Hepatocyte (in vitro differentiated cells): ENCODE results near the gene INF2. TPM values are rescaled to one million over a fixed set of nuclear protein-coding genes. Genes with fewer than 3 reads are reported as not detected.

Experiments
- DNase-seq: peaks from one replicate; pipeline ENCODE4 v3.0.0-alpha.2; 2016; ENCODE audit warnings: low spot score
- H2AFZ ChIP-seq: fragments of 200-600 bp; sonication (generic); 2 replicates; pipeline ENCODE4 v1.6.0; 2016; ENCODE audit warnings: antibody characterized with exemption, mild to moderate bottlenecking
- H3K27ac ChIP-seq: fragments of 200-600 bp; sonication (generic); 2 replicates; pipeline ENCODE4 v1.5.1; 2016; ENCODE audit warnings: mild to moderate bottlenecking
- H3K27me3 ChIP-seq: fragments of 200-600 bp; sonication (generic); 2 replicates; pipeline ENCODE4 v1.6.1; 2016
- H3K36me3 ChIP-seq: fragments of 200-600 bp; sonication (generic); replicated peaks from 2 replicates; pipeline ENCODE4 v1.5.1; 2016; ENCODE audit warnings: low read depth; ENCODE audit not compliant: insufficient read depth
- H3K4me1 ChIP-seq: fragments of 200-600 bp; sonication (generic); 2 replicates; pipeline ENCODE4 v1.5.1; 2016; ENCODE audit warnings: mild to moderate bottlenecking, moderate library complexity; ENCODE audit not compliant: insufficient read depth
- H3K4me2 ChIP-seq: fragments of 200-600 bp; sonication (generic); 2 replicates; pipeline ENCODE4 v1.6.0; 2016
- H3K4me3 ChIP-seq: fragments of 200-600 bp; sonication (generic); 2 replicates; pipeline ENCODE4 v1.5.1; 2016; ENCODE audit warnings: mild to moderate bottlenecking
- H3K79me2 ChIP-seq: fragments of 200-600 bp; sonication (generic); 2 replicates; pipeline ENCODE4 v1.6.0; 2017; ENCODE audit warnings: mild to moderate bottlenecking
- H3K9me2 ChIP-seq: fragments of 200-600 bp; sonication (generic); replicated peaks from 2 replicates; pipeline ENCODE4 v1.6.0; 2017; ENCODE audit warnings: mild to moderate bottlenecking; ENCODE audit not compliant: insufficient read depth
- H3K9me3 ChIP-seq: fragments of 200-600 bp; sonication (generic); 2 replicates; pipeline ENCODE4 v1.5.1; 2016; ENCODE audit warnings: low read depth, mild to moderate bottlenecking
- H4K20me1 ChIP-seq: fragments of 200-600 bp; sonication (generic); 2 replicates; pipeline ENCODE4 v1.6.0; 2016; ENCODE audit warnings: mild to moderate bottlenecking; ENCODE audit not compliant: insufficient read depth, poor library complexity, severe bottlenecking
- CTCF ChIP-seq: fragments of 200-600 bp; sonication (generic); IDR thresholded peaks from 2 replicates; pipeline ENCODE4 v1.5.1; 2016; ENCODE audit warnings: antibody characterized with exemption, mild to moderate bottlenecking; ENCODE audit not compliant: poor library complexity
- EZH2 ChIP-seq: fragments of 200-600 bp; sonication (generic); IDR thresholded peaks from 2 replicates; pipeline ENCODE4 v1.6.1; 2016; ENCODE audit warnings: antibody characterized with exemption, mild to moderate bottlenecking, borderline replicate concordance
- EZH2phosphoT487 ChIP-seq: fragments of 200-600 bp; sonication (generic); IDR thresholded peaks from one replicate; pipeline ENCODE4 v1.6.1; 2018; ENCODE audit warnings: antibody characterized with exemption, mild to moderate bottlenecking, low read depth, moderate library complexity; ENCODE audit not compliant: unreplicated experiment, severe bottlenecking
- WGBS: methylation state at CpG from one replicate; pipeline ENCODE4 v1.1.6; 2016; ENCODE audit warnings: low lambda C conversion rate; ENCODE audit errors: missing lambda C conversion rate; 5-methylcytosine and 5-hydroxymethylcytosine counted together
- polyA plus RNA-seq: library from polyadenylated mRNA; unstranded; fragments of >200 nt; fragmentation: Nextera tagmentation; extraction: Ambion mirVana; gene quantifications from 2 replicates; pipeline ENCODE4 v1.2.1, GENCODE V29; 2016
- total RNA-seq: library from RNA; depleted of rRNA; stranded (reverse); fragments of >200 nt; gene quantifications from 2 replicates; pipeline ENCODE4 v1.2.3, GENCODE V29; 2014

Gene INF2
- total and polyA plus RNA-seq, 2 experiments from 2014 or later = 23.8 to 31.6 TPM

- H2AFZ ChIP-seq = peak overlapping the region; percentile 49
- no peaks in the 10 kb centered on the region for H3K27me3 ChIP-seq
- no peaks in the 10 kb centered on the region for H3K36me3 ChIP-seq
- H3K4me1 ChIP-seq = peaks cover 12% of the 10 kb centered on the region
- no peak for DNase-seq
- H3K27ac ChIP-seq = no peak overlapping the region
- no peaks in the 10 kb centered on the region for H3K9me2 ChIP-seq
- no peaks in the 10 kb centered on the region for H3K79me2 ChIP-seq
- TF ChIP-seq EZH2phosphoT487 (no peak), CTCF (no peak), EZH2 (no peak)
- peak overlapping the region; percentile 99 for H3K4me2 ChIP-seq
- no peaks in the 10 kb centered on the region for H4K20me1 ChIP-seq
- no peaks in the 10 kb centered on the region for H3K9me3 ChIP-seq
- WGBS = 22% methylated on average over 7 of the region's 27 CpGs
- H3K4me3 ChIP-seq = peak overlapping the region; percentile 82
Measured at GRCh38 chr14:104724407-104724980, 35.1 kb downstream of the INF2 start.

GRCh38 chr14:104724981-104725771 lies 35.8 kb downstream of the INF2 start:
- no peaks in the 10 kb centered on the region for H3K27me3 ChIP-seq
- TF ChIP-seq EZH2 (no peak), CTCF (no peak), EZH2phosphoT487 (no peak)
- H4K20me1 ChIP-seq = no peaks in the 10 kb centered on the region
- no peaks in the 10 kb centered on the region for H3K36me3 ChIP-seq
- H3K4me2 ChIP-seq = peak overlapping the region; percentile 99
- H2AFZ ChIP-seq = no peak overlapping the region
- no peaks in the 10 kb centered on the region for H3K79me2 ChIP-seq
- H3K4me1 ChIP-seq = peaks cover 12% of the 10 kb centered on the region
- DNase-seq = peak; percentile 67
- no peak overlapping the region for H3K4me3 ChIP-seq
- 26% methylated on average over 22 of the region's 24 CpGs for WGBS
- H3K27ac ChIP-seq = no peak overlapping the region
- no peaks in the 10 kb centered on the region for H3K9me3 ChIP-seq
- H3K9me2 ChIP-seq = no peaks in the 10 kb centered on the region

GRCh38 chr14:104725772-104726548 lies 36.5 kb downstream of the INF2 start:
- no peaks in the 10 kb centered on the region for H3K9me2 ChIP-seq
- H3K9me3 ChIP-seq = no peaks in the 10 kb centered on the region
- WGBS = 84% methylated on average over 22 of the region's 25 CpGs
- H2AFZ ChIP-seq = no peak overlapping the region
- H3K4me2 ChIP-seq = peak overlapping the region; percentile 99
- H3K4me1 ChIP-seq = peaks cover 12% of the 10 kb centered on the region
- TF ChIP-seq EZH2 (no peak), CTCF (no peak), EZH2phosphoT487 (no peak)
- no peaks in the 10 kb centered on the region for H3K79me2 ChIP-seq
- no peaks in the 10 kb centered on the region for H3K27me3 ChIP-seq
- DNase-seq = no peak
- H3K4me3 ChIP-seq = no peak overlapping the region
- no peaks in the 10 kb centered on the region for H4K20me1 ChIP-seq
- H3K27ac ChIP-seq = no peak overlapping the region
- no peaks in the 10 kb centered on the region for H3K36me3 ChIP-seq
